GM21360 (cell line): ENCODE measurements around the gene SMC1B.
"Not testable (repeated sequence)": the region's sequence is repeated elsewhere in the genome, so short reads cannot be mapped to it uniquely, and the experiment has no call there.

Experiments
- ATAC-seq: cut with Tn5 transposase; IDR thresholded peaks from one replicate; pipeline ENCODE4 v1.9.1; 2021; ENCODE audit warnings: mild to moderate bottlenecking, moderate library complexity; ENCODE audit not compliant: unreplicated experiment

Gene SMC1B

DNA sequence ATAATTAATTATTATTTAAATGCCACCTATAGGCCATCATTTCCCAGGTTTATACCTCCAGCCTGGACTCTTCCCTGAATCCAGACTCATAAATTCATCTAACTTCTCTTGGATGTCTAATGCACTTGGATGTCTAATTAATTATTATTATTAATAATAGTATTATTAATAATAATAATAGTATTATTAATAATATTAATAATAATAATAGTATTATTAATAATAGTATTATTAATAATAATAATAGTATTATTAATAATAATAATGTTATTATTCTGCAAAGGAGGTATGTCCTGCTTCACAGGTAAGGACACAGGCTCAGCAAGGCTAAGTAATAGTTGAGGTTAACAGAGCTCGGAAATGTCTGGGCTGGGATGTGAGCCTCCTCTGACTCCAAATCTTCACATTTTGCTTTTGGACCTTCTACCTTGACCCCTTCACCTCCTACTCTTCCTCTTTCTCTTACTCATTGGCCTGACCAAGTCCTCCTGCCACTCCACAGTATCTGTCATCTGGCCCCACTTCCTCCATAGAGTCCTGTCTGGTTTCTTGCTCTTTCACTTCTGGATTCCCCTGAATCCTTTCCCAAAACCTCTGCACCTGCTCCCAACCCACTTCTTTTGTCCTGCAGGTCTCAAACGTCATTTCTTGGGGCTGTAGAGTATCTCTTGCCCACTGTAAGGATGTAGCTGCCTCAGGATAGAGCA is 8.1 kb upstream of the SMC1B start:
- ATAC-seq, result no peak

DNA sequence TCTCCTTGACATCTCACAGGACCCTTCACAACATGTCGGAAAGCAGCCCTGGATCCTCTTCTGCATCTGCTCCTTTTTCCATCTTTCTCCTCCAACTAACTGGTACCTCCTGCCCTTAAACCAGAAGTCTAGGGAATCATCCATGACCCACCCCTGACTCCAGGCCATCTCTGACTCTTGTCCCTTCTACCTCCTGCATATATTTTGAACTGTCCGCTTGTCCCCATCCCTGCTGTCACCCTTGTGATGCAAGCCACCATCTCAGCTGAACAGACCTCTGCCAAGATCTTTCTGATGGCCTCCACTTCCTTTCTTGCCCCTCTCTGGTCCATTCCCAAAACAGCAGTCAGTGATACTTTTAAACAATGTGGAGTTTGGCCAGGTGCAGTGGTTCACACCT is 7.1 kb upstream of the SMC1B start:
- no peak for ATAC-seq

DNA sequence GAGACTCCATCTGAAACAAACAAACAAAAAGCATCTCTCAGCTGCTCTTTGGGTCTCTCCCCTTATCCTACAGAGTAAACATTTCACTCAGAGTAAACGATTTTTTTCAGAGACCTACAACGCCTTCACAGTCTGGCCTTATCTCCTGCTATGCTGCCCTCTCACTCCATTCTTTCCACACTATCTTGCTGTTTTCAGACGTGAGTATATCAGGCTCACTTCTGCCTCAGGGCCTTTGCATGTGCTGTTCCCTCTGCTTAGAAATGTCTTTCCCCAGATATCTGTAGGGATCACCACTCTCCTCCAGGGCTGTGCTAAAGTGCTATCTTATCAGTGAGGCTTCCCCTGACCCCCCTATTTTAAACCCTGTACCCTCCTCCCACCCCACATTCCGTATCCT is 6.6 kb upstream of the SMC1B start:
- ATAC-seq, result no peak

DNA sequence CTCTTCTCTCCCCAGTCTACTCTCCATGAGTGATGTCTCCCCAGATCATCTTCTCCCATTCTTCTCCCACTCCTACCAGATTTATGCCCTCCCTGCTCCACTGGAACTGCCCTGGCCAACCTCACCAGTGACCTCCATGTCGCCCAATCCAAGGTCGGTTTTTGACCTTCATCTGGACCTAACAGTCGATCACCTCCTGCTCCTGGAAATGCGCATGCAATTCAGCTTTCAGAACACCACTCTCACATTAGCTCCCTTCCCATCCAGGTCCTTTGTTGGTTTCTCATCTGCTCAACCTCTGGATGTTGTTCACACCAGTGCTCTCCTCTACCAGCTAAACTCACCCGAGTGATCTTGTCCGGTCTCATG is 5.4 kb upstream of the SMC1B start:
- ATAC-seq, result no peak

DNA sequence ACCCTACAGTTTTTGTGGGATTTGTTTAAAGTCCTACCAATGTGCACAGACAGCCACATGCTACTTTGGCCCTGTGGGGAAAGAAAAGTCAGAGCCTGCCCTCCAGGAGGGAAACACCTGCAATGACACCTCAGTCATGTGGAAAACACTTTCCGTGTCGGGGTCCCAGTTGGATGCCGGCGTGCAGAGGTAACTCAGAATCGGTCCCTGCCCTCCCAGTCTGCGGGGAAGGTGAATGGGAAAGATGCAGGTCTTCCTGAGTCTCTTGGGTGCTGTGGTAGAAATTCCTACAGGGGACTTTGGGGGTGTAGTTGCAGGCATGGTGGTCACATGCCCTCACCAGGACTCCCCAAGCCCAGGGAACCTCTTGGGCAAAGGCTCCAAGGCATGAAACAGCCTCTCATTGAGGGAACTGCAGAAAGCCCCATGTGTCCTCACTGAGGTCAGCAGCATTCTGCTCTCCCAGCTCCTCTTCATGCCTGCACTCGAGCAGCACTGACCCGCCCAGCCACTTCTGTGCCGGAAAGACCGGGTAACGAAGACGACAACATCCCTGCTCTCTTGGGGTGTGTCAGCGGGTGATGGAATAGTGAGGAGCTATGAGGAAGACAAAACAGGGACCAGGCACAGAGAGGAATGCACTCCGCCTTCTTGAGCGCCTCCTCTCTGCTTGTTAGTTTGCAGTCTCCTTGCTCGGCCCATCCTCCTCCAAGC is 4.8 kb upstream of the SMC1B start:
- ATAC-seq, result no peak

DNA sequence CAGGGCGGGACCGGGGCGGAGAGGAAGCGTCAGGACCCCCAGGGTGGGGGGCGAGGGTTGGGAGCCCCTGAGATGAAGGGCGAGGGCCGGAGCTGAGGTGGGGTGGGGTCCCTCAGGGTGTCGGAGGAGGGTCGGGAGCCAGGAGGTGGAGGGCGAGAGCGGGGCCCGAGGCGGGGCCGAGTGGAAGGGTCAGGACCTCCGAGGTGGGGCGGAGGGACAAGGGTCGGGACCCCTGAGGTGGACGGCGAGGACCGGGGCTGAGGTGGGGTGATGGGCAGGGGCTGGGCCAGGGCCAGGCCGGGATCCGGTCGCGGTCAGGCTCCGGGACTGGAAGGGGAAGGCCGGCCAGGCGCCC is 409 bp downstream of the SMC1B start:
- no peak for ATAC-seq

DNA sequence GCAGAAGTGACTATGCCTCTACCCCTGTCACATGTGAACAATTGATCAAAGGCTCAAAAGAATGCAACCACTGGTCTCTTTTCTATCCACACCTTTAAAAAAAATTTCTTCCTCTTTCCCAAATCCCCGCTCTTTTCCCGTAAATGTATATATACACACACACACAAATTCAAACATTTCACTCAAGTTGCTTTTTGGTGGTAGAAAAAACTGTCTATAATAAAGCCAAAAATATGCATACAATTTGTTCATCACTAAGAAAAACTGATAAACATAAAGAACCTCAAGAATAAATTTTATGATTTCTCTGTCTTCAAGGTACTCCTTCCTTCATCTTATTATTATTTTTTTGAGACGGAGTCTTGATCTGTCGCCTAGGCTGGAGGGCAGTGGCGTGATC is 5.6 kb downstream of the SMC1B start:
- ATAC-seq, result no peak

DNA sequence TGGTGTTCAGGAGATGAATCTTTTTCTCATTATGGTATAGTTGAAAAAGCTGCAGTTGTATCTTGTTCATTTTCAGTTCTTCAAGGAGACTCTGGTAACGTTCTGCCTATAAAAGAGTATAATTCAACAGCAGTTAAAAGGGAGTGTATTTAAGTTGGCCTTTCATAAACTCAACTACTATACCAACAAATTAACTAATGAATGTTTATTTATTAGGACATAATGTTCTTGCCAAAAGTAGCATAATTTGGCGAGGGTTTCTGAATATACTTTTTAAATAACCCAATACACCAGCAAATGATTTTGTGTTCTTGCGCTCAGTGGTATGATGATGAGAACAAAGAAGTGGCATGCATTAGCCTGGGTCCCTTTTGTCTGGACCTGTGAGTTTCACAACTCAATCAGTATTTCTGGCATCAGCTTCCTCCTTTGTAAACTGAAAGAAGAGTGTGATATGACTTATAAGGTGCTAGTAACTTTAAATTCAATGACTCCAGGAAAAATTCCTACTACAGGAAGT is 10.9 kb downstream of the SMC1B start:
- ATAC-seq, result no peak

DNA sequence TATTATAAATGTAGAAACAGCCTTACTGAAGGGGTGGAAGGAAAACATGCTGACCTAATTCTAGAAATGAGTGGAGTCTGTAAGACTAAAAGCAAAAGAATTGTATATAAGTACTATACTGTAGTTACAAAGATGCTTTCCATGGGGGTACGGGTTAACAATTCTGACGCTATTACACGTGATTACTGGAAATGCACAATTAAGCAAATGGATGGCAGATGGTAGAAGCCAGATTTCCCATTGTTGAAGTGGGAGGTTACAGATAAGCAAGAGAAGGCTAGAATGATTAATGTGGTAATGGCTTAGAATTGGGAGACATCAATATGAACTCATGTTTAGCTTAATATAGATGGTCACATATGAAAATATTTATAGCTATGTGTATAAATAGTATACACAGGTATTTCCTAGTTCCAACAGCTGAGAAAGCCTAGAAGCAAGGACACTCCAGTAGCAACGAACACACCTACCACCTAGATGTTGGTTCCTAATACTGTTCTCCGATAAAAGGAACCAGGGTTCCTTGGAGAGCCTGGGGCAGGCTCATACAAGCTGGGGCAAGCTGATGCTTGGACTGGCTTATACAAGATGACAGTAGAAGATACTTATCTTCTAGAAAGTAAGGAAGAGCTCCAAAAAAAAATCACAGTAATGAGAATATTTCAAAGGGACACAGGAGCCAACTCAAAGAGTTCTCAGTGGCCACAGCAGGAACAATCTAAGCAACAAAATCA is 13.5 kb downstream of the SMC1B start:
- ATAC-seq, result no peak

DNA sequence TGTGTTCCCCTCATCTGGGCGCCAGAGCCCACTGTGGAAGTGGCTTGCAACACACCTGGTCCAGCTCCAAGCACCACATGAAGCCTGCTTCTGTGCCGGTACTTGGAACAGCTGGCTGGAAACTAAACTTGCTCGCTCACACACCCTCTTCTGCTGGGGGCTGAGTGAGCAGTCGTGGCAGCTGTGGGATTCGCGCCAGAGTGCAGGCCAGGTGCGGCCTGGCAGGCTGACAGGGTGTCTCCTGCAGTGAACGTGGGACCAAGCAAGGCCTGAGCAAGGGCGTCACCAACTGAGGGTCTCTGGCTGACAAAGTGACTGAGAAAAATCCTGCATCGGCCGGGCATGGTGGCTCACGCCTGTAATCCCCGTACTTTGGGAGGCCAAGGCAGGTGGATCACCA is 15.2 kb downstream of the SMC1B start:
- no peak for ATAC-seq

DNA sequence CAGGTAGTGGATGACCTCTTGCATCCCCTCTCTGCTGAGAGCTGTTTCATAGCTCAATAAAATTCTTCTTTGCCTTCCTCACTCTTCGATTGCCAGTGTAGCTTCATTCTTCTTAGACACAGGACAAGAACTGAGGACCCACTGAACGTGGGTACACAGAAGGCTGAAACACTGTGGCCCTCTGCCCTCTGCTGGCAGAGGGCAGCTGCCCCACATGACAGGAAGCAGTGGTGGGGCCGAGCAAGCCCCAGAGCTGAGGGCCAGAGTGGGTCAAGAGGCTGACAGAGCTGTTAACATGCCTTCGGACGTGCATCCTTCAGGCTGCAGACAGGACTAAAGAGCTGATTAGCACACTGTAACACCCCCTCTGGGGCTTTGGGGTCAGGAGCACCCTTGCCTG is 15.6 kb downstream of the SMC1B start:
- no peak for ATAC-seq

DNA sequence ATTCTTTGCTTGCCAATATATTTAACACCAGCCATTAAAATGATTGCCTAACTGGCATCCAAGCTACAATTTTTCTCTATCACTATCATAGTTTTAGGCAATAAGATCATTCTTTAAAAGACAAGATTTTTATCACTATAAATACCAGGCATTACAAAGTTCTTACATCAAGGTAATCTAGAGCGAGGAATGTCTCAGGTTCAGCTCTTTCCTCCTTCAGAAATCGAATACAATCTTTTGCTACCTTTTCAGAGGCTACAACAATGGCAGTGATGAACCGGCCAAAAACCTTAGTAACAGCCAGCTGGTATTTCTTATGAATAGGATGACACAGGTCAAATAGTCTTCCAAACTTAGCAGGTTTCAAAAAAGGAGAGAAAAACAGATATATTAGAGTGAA is 23.9 kb downstream of the SMC1B start:
- ATAC-seq, result no peak

DNA sequence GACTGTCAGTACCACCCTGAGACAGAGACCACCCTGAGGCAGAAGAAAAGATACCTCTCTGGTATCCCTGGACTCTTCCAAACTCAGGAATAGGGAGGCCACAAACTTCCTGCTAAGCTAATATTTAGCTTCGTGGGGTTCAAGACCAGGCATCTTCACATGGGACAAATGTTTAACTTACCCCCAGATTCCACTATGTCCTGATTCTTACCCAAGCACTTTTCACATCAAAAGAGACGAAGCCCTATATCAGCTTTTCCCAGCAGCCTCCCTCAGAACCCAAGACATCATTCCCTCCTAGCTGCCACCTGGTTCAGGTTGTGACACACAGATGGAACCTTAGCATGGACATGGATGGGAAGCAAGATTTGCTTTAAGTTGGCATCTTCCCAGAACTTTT is 32.1 kb downstream of the SMC1B start:
- ATAC-seq, result no peak

DNA sequence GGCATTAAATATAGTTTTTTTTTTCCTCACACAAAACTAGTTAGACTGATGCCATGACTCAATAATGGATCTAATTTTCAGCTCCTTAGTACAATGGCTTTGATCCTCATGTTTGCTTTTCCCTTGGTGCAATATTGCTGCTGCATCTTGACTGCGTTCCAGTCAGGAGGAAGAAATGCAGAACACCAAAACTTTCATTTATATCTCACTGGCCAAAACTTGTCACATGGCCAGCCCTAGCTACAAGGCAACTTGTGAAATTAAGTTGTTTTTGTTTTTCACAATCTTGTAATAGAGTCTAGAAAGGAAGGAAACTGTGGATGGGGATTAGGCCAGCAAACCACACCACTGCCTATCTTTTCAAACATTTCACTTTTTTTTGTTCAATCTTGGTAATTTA is 36.7 kb downstream of the SMC1B start:
- no peak for ATAC-seq

DNA sequence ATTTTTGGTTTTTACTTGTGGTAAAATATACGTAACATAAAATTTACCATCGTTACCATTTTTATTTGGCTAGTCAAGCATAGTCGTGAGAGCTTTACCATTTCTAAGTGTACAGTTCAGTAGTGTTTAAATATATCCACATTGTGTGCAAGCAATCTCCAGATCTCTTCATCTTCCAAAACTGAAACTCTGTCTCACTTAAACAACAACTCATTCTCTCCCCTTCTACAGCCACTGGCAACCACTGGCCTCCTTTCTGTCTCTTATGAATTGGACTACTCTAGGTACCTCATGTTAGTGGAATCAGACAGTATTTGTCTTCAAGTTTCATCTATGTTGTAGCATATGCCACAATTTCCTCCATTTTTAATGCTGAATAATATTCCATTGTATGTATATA is 37.4 kb downstream of the SMC1B start:
- ATAC-seq, result no peak

DNA sequence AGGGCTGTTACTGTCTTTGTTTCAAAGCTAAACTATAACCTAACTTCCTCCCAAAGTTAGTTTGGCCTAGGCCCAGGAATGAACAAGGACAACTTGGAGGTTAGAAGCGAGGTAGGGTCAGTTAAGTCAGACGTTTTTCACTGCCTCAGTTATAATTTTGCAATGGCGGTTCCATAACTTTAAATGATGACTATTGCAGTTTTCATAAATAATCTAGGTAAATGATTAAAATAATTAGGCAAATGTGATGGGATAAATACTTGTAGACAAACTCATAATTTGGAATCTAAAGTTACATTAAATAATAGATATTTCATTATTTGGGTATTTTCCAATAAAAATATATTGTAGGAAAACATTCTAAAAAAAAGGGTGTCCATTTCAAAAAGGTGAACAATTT is 39.8 kb downstream of the SMC1B start:
- ATAC-seq, result not testable (repeated sequence)

DNA sequence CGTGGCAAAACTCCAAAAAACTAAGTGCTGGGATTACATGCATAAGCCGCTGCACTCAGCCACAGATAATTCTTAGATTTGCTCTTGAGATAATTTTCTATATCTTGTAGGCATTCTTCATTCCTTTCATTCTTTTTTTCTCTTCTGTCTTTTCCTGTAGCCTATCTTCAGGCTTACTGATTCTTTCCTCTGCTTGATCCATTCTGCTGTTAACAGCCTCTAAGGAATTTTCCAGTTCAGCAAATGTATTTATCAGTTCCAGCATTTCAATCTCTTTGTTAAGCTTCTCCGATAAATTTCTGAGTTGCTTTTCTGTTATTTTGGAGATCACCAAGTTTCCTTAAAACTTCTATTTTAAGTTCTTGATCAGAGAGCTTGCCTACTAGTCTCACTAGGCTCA is 46.7 kb downstream of the SMC1B start:
- no peak for ATAC-seq

DNA sequence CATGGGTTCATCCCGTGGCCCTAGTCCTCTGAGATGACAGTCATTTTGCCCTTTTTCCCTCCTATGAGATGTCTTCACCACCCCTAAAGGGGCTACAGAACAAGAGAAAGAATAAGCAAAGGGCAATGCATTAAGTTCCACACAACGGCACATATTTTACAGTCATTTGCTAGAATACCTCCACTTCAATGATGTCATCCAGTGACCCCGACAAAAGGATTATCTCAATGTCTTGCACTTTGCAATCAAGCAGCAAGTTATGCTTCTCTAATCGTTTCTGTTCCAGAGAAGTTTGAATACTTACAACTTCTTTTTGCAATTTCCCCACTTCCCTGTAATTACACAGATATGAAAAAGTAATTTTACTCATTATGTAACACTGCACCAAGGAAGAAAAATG is 53.8 kb downstream of the SMC1B start:
- ATAC-seq, result no peak

DNA sequence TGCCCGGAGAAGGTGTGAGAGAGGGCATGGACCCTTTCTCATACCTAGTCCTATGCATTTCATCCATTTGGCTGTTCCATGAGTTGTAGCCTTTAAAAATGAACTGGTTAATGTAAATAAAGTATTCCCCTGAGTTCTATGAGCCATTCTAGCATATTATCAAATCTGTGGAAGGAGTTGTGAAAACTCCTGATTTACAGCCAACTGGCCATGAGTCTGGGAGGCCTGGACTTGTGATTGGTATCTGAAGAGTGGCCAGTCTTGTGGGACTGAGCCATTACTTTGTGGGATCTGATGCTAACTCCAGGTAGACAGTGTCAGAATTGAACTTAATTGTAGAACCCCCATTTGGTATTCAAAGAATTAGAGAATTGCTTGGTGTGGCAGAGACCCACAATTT is 55.3 kb downstream of the SMC1B start:
- ATAC-seq, result no peak

DNA sequence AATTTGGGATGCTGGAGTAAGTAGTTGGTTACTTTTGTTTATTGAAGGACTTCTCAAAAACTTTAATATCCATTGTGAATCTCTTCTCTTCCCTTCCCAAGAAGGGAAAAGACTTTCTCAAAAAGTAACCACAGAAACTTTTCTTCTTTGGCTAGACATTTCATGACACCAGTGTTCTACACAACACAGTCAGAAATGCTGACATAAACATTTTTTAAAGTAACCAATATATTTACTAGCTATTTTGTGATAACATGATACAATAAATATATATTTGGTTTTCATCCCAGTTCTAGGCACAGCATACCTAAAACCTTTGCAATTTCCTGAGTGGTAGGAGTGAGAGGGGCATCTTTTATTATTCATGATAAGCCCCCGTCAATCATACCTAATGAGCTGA is 55.9 kb downstream of the SMC1B start:
- ATAC-seq, result no peak

DNA sequence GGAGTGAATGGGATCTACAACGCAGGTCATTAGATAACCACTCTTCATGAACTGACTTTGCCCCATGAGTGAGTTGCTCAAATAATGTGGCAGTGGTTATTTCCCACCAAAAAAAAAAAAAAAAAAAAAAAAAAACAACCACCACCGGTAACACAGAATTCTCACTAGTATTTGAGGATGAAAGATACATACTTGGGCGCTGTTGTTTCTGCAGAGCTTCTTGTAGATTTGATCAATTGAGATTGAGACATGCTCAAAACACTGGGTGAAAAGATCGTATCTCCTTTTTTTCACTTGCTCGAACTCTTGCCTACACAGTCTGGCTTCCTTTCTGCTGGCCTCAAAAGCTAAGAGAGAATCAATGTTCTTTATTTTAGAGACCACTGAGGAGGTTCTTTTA is 59.6 kb downstream of the SMC1B start:
- ATAC-seq, result no peak

DNA sequence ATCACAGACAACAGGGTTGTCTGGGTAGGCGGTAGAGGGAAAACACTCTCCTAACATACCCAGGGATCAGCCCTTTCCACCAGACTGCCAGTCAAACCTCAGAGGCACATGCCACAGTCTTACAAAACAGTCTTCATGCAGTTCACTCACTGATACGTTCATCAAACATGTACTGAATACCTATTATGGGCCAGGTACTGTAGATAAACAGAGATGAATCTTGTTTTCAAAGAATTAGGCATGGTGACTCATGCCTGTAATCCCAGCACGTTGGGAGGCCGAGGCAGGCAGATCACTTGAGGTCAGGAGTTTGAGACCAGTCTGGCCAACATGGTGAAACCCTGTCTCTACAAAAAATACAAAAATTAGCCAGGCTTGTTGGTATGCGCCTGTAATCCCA is 60.6 kb downstream of the SMC1B start:
- ATAC-seq, result not testable (repeated sequence)
